ENCODE measurements around the gene RASA3.

RASA3 gene

DNA sequence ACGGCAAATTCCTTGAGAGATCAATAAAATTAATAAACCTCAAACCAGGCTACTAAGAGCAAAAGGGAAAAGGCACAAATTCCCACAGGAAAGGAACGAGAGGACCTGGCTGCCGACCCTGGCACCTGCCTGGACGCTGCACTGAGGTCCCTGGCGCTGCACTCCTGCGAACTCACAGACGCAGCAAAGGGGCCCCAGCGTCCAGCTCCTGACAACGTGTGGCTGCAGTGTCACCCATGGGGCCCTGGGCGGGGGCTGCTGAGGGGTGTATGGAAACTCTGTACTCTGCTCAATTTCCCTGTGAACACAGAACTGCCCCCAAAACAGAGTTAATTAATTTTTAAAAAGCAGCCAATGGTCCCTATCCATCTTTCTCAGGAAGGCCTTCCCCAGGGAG lies 97.2 kb downstream of the RASA3 start:
- DNase-seq (ENCODE audit: low read depth, low spot score): no peak

DNA sequence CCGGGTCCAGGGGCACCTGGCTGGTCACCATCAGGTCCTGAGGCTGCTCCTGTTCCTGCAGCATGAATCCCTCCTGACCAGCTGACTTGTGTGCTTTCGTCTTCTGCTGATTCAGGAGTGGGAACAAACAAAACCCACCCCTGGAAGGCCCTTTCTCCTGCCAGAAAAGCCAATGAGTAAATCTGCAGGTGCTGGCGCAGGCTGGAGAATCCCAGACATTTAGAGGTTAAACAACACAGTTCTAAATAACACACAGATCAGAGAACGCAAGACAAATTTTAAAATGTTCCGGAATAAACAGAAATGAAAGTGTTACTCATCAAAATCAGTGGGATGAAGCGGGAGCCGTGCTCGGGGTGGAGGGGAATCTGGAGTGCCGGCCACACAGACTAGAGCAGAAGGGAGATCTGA lies 97.9 kb downstream of the RASA3 start:
- no peak for DNase-seq (ENCODE audit: low read depth, low spot score)

- DNase-seq (ENCODE audit: low read depth, low spot score): no peak
Observed at GRCh38 chr13:114033541-114034315, 98.7 kb downstream of the RASA3 start.

GRCh38 chr13:114032126-114032799 lies 100.2 kb downstream of the RASA3 start:
- no peak for DNase-seq (ENCODE audit: low read depth, low spot score)

DNA sequence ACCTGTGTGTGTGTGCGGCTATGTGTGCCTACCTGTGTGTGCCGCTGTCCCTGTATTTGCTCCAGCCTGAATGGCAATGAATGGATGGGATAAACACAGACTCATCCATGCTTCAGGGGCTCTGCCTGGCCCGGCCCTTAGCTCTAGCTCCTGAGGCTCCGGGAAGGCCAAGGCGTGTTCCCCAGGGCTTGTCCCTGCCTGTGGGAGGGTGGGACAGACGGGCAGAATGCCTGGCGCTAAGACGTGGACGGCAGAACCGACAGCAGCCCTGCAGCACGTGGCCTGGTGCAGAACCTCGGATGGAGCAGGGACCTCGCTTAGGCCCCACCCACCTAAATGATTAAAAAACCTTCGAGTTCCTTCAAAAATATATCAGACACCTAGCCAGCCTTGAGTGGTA lies 100.8 kb downstream of the RASA3 start:
- DNase-seq (ENCODE audit: low read depth, low spot score): no peak

DNA sequence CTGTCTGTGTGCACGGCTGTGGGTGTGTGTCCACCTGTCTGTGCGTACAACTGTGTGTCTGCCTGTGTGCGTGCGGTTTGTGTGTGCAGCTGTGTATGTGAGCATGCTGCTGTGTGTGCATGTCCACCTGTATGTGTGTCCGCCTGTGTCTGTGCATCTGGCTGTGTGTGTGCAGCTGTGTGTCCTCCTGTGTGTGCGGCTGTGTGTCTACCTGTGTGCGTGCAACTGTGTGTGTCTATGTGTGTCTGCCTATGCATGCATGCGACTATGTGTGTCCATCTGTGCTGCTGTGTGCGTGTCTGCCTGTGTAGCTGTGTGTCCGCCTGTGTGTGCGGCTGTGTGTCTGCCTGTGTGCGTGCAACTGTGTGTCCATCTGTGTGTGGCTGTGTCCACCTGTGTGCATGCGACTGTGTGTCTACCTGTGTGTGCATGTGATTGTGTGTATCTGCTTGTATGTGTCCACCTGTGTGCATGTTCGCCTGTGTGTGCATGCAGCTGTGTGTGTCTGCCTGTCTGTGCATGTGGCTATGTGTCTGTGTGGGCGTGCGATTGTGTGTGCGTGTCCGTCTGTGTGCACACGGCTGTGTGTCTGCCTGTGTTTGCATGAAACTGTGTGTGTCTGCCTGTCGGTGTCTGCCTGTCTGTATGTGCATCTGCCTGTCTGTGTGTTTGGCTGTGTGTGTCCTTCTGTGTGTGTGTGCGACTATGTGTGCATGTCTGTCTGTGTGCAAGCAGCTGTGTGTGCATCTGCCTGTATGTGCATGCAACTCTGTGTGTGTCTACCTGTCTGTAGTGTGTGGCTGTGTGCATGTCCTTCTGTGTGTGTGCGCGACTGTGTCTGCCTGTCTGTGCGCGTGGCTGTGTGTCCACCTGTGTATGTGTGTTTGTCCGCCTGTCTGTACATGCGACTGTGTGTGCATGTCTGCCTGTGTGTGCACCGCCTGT lies 101.5 kb downstream of the RASA3 start:
- no peak for DNase-seq (ENCODE audit: low read depth, low spot score)

- no peak for DNase-seq (ENCODE audit: low read depth, low spot score)
Observed at GRCh38 chr13:114029866-114030625, 102.4 kb downstream of the RASA3 start.

- no peak for DNase-seq (ENCODE audit: low read depth, low spot score)
Observed at GRCh38 chr13:114027826-114028225, 104.6 kb downstream of the RASA3 start.

GRCh38 chr13:114027046-114027715 lies 105.2 kb downstream of the RASA3 start:
- DNase-seq (ENCODE audit: low read depth, low spot score): no peak

DNA sequence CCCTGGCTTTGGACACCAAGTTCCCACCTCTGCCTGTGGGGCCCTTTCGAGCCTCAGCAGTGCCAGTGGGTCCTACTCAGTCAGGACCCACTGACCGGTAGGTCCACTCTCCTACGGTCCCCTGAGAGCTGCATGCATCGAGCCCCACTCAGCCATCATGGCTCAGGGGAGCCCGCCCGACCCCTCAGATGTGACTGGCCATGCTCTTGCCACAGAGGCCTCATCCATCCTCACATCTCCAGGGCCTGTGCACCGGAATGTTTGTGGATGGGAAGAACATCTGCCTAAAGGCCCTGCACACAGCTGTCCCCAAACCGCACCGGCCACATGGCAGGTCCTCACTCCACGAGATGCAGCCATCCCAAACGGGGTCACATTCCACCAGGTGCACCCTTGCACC lies 105.9 kb downstream of the RASA3 start:
- DNase-seq (ENCODE audit: low read depth, low spot score): no peak

DNA sequence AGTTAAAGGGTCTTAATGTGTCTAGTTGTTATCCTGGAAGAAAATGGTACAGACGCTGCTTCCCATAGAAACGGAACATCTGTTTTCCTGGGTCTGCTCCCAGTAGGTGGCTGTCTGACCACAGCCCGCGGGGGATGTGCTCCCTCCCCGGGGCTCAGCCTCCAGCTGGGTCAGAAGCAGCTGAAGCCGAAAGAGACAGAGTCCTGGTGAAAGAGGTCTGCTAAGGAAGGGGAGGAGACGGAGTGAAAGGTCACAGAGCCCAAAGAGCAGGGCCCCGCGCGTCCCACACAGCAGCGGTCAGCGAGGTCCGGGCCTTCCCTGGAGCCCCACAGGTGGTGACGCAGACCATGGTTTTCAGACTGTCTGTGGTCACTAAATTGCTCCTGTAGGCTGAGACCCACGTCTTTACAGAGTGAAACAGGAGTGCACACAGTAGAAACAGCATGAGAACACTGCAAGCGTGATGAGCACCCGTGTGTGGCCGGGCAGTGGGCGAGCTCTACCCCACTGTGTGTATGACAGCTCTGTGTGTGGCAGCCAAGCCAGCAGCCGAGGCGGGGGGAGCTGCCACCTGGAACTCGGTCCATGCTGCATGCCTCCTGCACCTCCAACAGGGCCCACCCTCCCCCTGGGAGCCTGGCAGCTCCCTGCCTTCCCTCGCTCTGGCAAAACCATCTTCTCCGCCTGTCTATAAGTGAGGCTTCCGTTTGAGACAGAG lies 106.5 kb downstream of the RASA3 start:
- DNase-seq (ENCODE audit: low read depth, low spot score): no peak

GRCh38 chr13:114025405-114025713 lies 107.1 kb downstream of the RASA3 start:
- DNase-seq (ENCODE audit: low read depth, low spot score): no peak

- DNase-seq (ENCODE audit: low read depth, low spot score): no peak
Observed at GRCh38 chr13:114024603-114025404, 107.6 kb downstream of the RASA3 start.

GRCh38 chr13:114023716-114024602 lies 108.5 kb downstream of the RASA3 start:
- DNase-seq (ENCODE audit: low read depth, low spot score): no peak

DNA sequence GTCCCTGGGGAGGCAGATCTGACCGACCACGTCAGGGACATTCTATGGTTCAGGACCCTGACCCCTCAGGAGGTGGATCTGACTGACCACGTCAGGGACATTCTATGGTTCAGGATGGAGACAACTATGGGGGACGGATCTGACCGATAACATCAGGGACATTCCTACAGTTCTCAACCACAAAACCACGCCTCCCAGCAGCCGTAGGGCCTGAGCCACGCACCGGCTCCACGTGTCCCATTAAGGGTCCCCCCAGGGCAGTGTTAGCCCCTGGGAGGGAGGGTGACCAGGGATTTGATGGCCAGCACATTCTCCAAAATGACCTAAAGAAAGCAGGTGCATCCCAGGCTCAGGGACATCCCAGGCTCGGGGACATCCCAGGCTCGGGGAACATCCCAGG lies 109.5 kb downstream of the RASA3 start:
- no peak for DNase-seq (ENCODE audit: low read depth, low spot score)

DNA sequence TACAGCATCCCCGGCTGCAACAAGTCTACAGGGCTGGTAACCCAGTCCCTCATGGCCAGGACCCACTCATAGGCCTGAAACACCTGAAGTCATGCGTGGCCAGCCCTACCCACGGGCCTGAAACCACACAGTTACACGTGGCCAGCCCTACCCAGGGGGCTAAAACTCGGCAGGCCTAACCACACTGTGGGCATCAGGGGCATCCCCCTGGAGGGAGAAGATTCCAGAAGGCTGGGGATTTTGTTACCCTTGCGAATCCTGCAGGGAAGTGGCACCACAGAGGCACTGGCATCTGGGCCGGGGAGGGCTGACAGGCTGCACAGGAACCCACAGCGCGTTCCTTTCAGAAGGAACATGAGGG lies 110.1 kb downstream of the RASA3 start:
- DNase-seq (ENCODE audit: low read depth, low spot score): no peak

DNA sequence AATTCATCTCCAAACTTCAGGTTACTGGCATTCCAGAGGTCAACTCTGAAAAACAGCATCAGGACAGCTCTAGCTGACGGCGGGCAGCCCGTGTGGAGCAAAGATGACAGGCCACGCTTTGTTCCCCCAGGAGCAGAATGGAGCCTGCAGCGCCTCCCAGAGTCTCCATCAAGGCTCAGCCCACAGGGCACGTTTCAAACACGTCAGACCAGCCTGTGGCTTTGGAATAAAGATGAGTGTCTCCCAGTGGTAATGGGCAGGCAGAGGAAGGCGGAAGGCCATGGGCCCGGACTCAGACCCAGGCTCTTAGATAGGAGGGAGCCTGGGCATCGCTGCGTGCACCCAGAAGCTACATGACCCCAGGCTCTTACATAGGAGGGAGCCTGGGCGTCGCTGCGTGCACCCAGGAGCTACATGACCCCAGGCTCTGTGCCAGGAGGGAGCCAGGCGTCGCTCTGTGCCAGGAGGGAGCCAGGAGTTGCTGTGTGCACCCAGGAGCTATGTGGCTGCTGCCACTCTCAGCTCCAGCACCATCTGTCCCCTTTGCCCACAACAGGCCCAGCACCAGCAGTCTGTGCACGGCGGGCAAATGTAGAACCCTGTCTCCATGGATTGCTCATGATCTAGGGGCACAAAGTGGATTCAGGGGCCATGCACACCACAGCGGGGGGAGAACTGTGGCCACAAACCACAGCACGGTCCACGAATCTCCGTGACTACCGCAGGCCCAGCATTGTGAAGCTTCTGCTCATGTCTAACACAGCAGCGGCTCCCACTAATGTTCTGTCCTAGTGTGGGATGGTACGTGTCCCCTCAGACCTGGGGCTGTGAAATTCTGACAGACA lies 110.7 kb downstream of the RASA3 start:
- DNase-seq (ENCODE audit: low read depth, low spot score): no peak

All from activated CD4-positive, CD25-positive, alpha-beta regulatory T cell treated with anti-CD3 and anti-CD28 coated beads, Interleukin-2, amount 50 U/mL, for 16 hours (primary cell).